Measurements from ENCODE around the gene BRSK1. TPM values are rescaled to one million over a fixed set of nuclear protein-coding genes. Genes with fewer than 3 reads are reported as not detected.

The BRSK1 gene
- polyA plus RNA-seq, 1 experiment = 9.5 TPM

- DNase-seq (ENCODE audit: low read depth, low spot score) = no peak
- ChIA-PET CTCF (no interaction called here), POLR2A (interaction anchor here (1.1 kb wide), 1 partner anchor 39 kb away, joined by 3 read pairs; no protein-coding TSS in a partner anchor)
- Histone ChIP-seq H3K9me3 (ENCODE audit: control insufficient read depth, insufficient read depth, low read length) (no peaks in the 10 kb centered on the region), H3K27ac (ENCODE audit: low read depth, low read length) (no peak overlapping the region), H3K27me3 (ENCODE audit: control insufficient read depth, insufficient read depth, low read length) (no peaks in the 10 kb centered on the region), H3K4me3 (ENCODE audit: low read depth, low read length) (no peak overlapping the region)
- TF ChIP-seq CTCF (IDR thresholded peaks at IDR 0.05; ENCODE audit: low read depth, low read length) = no peak
Measured at GRCh38 chr19:55241143-55241934, 42.5 kb upstream of the BRSK1 start.

- Histone ChIP-seq H3K4me3 (ENCODE audit: low read depth, low read length) (no peak overlapping the region), H3K9me3 (ENCODE audit: control insufficient read depth, insufficient read depth, low read length) (no peaks in the 10 kb centered on the region), H3K27ac (ENCODE audit: low read depth, low read length) (no peak overlapping the region), H3K27me3 (ENCODE audit: control insufficient read depth, insufficient read depth, low read length) (no peaks in the 10 kb centered on the region)
- ChIA-PET CTCF (interaction anchor here (0.6 kb wide), 1 partner anchor 74 kb away, joined by 3 read pairs; no protein-coding TSS in a partner anchor), POLR2A (no interaction called here)
- DNase-seq (ENCODE audit: low read depth, low spot score) = no peak
- no peak for TF ChIP-seq CTCF (IDR thresholded peaks at IDR 0.05; ENCODE audit: low read depth, low read length)
Measured at GRCh38 chr19:55241935-55242464, 41.8 kb upstream of the BRSK1 start.

GRCh38 chr19:55242517-55242916 lies 41.3 kb upstream of the BRSK1 start:
- no peak for TF ChIP-seq CTCF (IDR thresholded peaks at IDR 0.05; ENCODE audit: low read depth, low read length)
- CTCF ChIA-PET = interaction anchor here (0.6 kb wide), 1 partner anchor 75 kb away, joined by 3 read pairs; no protein-coding TSS in a partner anchor

GRCh38 chr19:55244004-55244680 lies 39.7 kb upstream of the BRSK1 start:
- ChIA-PET POLR2A (no interaction called here), CTCF (no interaction called here)
- no peak for DNase-seq (ENCODE audit: low read depth, low spot score)
- Histone ChIP-seq H3K27me3 (ENCODE audit: control insufficient read depth, insufficient read depth, low read length) (no peaks in the 10 kb centered on the region), H3K4me3 (ENCODE audit: low read depth, low read length) (no peak overlapping the region), H3K9me3 (ENCODE audit: control insufficient read depth, insufficient read depth, low read length) (no peaks in the 10 kb centered on the region), H3K27ac (ENCODE audit: low read depth, low read length) (no peak overlapping the region)
- no peak for TF ChIP-seq CTCF (IDR thresholded peaks at IDR 0.05; ENCODE audit: low read depth, low read length)

More at GRCh38 chr19:55242517-55242916, 41.3 kb upstream of the BRSK1 start:
- POLR2A ChIA-PET = no interaction called here
- H3K27ac ChIP-seq (ENCODE audit: low read depth, low read length) = no peak overlapping the region
- no peak overlapping the region for H3K4me3 ChIP-seq (ENCODE audit: low read depth, low read length)
- no peaks in the 10 kb centered on the region for H3K9me3 ChIP-seq (ENCODE audit: control insufficient read depth, insufficient read depth, low read length)
- DNase-seq (ENCODE audit: low read depth, low spot score) = no peak
- H3K27me3 ChIP-seq (ENCODE audit: control insufficient read depth, insufficient read depth, low read length) = no peaks in the 10 kb centered on the region

All from AG04450 (cell line).